OCI-M2 (cell line): ENCODE measurements around the gene CPA1.

Experiments used
- DNase-seq: peaks from one replicate; lab custom pipeline; 2025; ENCODE audit not compliant: unreplicated experiment; lab: John Stamatoyannopoulos, UW

The CPA1 gene

DNA sequence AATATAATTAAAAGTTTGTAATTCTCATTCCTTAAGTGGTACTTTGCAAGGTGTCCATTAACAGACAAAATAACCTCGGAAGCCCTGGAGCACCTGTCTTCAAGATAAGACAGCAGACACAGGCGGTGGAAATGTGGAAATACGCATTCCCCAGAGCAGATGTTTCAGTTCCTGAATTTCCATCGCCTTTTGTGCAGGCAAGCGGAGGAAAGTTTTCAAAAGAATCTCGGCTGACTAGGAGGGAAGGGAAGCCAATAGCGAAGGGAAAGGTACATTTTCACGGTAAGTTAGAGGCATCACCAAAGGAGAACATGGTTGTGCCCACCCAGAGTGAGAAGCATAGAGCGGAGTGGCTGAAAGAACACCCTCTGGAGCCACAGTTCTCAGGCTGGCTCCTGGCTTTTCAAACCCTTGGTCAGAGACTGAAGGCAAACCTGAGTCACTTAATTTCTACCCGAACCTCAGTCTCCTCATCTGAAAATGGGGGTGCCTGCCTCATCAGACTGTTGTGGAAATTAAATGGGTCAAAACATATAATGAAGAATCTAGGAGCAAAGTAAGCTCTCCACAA lies 13.6 kb downstream of the CPA1 start:
- DNase-seq: no peak

DNA sequence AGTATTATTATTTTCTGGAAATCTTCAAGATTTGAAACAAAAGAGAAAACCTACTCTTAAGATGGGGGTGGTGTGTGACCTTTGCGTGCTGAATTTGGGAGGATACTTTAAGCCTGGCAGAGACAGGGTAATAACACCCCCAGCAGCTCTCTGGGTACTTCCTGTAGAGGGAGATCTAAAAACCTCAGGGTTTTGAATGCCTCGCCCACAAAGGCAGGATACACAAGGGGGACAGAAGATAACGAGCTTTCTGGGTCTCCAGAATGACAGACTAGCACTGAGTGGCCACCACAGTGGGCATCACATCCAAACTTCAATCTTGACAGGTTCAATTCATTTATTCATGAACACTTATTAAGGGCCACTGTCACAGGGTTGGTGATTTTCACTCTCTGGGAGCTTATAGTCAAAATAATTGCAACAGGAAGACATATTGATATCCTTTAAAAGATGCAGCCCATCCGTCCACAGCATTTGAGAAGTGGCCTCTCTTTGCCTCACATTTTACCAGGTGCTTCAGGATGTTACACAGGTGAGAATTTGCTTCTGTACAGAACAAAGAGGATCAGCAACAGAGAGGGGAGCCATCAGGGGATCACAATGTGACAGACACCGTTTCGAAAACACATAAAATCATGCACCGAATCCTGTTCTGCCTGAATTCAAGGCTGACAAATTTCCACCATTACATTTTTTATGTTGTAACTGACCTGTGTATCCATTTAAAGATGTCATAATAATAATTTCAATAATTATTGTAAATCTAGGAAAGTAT lies 14.3 kb downstream of the CPA1 start:
- no peak for DNase-seq

DNA sequence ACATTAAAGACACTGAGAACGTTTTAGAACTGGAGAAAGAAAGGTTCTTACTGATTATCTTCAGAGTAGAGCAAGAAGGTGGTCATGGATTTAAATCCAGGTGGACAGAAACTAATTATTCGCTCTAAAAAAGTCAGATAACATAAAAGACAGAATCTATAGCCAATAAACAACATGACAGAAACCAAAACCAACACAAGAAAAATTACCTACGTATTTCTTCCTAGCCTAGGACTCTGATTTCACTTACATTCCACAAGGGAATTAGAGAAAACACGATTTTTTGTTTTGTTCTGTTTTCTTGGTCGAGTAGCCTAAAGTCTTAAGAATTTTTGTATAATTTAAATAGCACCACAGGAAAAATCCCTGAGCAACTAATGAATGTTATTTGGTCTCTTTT lies 15.1 kb downstream of the CPA1 start:
- no peak for DNase-seq

GRCh38 chr7:130396109-130396508 lies 15.8 kb downstream of the CPA1 start:
- DNase-seq: no peak

DNA sequence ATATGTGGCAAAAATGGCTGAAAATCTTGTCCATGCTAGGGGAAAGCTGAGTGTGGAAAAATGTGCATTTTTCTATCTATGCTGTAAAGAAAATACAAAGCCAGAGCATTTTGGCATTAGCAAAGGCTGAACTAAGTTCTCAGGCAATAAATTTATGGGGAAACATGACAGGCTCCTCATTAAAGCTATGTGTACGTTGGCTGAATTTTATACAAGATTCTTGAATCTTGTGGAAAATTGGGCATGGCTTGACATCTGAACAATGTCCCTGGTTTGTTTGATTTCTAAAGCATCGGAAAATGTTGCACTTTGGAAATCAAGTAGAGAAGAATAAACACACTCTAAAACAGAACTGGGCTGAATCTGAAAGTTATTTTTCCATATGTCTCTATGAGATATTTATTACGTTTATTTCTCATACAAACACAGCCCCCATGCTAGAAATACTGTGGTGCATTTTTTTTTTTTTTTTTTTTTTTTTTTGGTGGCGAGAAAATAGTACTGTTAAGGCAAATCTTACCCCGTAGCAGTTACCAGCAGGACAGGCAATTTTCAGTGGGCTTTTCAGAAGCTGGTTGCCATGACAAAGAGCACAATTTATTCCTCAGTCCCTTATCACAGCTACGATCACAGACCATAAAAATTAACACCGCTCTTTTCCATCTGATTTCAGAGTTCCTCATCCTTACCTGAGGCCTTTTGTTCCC lies 16.9 kb downstream of the CPA1 start:
- DNase-seq: no peak

GRCh38 chr7:130397758-130398073 lies 17.4 kb downstream of the CPA1 start:
- DNase-seq: no peak

DNA sequence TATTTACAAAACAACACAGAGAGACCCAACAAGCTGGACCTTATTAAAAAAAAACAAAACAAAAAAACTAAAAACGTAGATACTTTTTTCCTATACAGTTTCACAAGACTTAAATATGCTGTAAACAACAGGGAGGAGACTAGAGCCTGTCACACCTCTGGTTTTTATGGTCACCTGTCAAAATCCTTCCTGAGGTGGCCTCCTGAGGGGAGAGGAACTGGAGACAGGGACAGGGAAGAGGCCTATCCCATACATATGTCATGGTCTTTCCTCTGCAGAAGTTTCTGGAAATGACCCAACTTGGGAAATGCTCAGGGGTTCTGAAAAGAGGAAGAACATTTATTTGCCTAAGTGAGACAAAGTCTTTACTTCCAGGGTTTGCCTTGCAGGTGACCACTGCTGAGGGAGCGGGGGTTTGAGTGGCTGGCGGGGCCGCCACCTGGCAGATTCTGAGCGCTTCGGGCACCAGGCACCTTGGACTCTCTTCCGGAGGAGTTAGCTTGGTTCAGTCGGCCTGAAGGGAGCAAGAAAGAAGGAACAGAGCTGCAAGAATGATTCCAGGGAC lies 18.3 kb downstream of the CPA1 start:
- DNase-seq: no peak

GRCh38 chr7:130400120-130400572 lies 19.9 kb downstream of the CPA1 start:
- DNase-seq: no peak

DNA sequence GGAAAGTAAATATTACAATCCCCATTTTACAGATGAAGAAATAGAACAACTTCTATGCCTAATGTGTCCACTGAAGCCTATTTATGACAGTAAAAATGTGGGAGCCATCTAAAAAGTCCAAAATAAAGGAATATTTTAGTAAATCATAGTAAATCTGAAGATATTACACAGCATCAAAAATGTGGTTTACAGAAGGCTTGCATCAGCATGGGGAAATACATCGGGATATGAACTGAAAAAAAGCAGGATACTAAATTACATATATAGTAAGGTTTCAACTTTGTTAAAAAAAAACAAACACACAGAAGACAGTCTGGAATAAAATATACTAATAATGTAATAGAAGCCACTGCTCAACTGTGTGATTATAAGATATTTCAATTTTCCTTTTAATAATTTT lies 20.8 kb downstream of the CPA1 start:
- no peak for DNase-seq

DNA sequence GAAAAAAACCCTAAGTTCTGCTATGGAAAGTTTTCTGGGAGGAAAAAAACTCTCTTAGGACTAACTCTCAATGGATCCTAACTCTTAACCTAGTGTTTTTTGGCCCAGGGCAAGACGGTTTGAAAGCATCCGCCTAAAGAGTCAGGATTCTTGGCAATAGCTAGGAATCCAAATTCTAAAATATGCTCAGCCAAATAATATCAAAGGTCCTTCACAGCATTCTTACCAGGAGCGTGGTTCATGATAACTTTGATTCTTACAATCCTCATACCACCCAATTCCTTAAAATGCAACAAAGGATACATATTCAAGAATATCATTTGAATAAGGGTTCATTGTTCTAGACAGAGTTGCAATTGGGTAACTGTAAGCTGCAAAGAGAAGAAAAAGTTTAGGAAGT lies 21.3 kb downstream of the CPA1 start:
- no peak for DNase-seq

- DNase-seq: no peak
These were observed 24.7 kb downstream of the CPA1 start for GRCh38 chr7:130405003-130405402.

DNA sequence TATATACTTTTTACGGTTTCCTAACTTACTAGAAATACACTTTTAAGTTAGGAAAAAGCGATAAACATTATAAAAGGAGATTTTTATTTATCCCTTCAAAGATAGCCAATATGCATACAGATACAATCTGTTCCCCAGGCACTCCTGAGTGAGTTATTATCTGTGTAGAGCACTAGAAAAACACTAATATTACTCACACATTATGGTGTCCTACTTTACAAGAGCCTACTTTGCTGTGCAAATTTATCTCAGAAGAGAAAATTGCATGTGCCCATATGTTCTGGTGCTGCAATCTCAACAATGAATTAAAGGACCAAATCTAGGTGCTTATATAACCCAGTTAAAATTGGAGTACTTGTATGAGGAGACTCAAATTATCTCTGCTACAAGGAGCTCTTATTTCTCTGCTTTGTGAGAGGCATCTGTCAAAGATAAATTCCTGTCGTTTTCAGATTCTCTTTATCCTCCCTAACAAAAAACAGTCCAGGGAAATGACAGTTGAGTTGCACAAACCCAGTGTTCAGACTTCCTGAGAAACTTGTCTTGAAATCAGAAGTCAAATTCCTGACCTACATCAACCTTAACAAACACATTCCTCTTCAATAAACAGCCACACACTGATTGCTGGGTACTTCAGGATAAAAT lies 28.9 kb downstream of the CPA1 start:
- DNase-seq: no peak

DNA sequence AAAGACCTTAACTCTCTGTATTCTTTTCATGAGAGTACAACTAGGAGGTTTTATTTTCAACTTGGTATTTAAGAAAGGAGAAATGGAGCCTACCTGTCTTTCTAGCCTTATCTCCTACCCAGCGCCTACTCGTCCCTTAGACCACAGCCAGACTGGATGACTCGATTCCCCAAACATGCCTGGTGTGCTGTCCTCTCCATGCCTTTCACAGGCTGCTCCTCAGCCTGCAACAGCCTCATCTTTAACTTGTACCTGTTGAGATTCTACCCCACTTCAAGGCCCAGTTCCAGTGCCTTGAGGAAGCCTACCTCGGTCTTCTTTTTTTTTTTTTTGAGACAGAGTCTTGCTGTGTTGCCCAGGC lies 29.4 kb downstream of the CPA1 start:
- no peak for DNase-seq

DNA sequence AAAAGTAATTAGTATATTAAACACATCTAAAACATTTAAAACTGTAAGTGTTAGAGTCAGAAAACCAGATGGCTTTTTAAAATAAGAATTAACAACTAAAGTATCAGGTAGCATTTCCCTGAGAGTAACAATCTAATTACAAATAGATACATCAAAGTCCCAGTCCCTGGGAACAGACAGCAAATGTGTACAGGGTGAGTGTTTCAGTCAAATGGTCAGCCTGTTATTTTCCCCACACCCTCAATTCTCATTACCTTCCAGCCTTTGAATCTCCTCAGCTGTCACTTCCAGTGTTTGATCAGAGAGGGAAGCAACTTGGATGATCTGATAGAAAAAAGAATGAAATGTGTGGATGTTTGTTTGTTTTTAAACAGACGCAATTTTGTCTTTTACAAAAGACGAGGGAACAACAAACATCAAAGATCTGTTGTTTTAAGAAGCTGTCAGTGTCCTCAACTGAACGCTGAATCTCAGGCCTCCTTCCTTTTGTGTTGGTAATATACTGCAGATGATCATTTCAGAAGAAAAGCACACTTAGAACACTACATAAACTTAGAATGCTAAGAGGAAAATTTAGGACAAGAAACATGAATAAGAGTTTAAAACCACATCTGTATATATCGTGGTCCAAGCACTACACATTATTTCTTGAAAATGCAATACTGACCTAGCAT lies 30.7 kb downstream of the CPA1 start:
- no peak for DNase-seq

DNA sequence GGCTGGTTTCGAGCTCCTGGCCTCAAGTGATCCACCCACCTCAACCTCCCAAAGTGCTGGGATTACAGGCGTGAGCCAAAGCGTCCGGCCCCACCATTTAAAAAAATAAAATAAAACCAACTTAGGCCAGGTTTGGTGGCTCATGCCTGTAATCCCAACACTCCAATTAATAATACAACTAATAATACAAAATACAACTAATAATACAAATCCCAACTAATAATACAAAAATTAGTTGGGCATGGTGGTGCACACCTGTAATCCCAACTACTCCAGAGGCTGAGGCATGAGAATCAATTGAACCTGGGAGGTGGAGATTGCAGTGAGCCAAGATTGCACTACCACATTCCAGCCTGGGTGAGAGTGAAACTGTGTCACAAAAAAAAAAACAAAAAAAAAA lies 32.9 kb downstream of the CPA1 start:
- DNase-seq: no peak

DNA sequence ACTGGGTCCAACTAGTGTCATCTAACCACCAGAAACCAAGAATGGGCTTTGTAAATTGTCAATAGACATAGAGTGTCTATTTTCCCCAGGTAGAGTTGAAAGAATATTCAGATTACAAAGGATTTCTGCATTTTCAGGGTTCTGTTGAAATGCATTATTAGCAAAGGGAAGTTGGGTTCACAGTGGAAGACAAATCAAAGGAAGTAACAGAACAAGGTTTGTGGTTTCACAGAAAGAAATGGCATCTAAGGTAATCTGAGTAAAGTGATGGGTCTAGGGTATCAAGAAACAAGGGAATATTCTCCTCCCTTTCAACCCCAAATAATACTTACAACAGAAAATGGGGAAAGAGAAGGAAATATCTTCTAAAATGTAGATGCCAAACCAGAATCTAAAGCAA lies 34.7 kb downstream of the CPA1 start:
- DNase-seq: no peak

GRCh38 chr7:130417213-130417612 lies 36.9 kb downstream of the CPA1 start:
- no peak for DNase-seq

DNA sequence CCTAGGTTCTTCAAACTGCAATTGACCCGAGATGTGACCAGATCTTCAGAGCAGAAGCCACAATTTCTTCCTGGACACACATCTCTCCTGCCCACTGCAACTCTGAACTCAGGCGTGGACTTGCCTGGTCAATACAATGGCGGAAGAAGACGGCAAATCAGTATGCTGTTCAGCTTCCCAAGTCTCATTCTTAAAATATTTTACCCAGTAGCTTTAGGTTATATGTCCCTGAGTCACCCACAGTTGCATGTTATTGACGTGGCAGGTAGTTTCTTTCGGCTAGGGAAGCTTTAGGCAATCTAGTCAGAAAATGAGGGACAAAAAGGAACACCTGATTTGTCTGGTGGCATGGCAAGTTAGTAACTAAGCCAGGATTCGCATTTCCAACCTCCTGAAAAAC lies 38.0 kb downstream of the CPA1 start:
- no peak for DNase-seq

DNA sequence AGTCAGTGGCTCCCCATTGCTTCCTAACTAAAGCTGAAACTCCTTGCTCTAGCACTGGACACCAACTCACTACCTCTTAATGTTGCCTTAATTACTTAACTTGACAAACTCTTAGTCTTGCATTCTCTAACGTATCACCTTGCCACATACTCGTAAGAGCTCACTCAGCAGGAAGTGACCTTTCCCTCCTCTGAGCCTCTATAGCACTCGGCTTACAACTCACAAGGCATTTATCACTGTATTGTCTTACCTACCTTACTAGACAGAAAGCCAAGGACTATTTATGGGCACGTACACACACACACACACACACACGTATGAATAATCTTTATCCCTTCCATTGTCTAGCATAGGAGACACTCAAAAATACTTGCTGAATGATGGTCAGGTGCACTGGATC lies 39.4 kb downstream of the CPA1 start:
- DNase-seq: no peak

- DNase-seq: no peak
These were observed 40.8 kb downstream of the CPA1 start for GRCh38 chr7:130420943-130421578.

DNA sequence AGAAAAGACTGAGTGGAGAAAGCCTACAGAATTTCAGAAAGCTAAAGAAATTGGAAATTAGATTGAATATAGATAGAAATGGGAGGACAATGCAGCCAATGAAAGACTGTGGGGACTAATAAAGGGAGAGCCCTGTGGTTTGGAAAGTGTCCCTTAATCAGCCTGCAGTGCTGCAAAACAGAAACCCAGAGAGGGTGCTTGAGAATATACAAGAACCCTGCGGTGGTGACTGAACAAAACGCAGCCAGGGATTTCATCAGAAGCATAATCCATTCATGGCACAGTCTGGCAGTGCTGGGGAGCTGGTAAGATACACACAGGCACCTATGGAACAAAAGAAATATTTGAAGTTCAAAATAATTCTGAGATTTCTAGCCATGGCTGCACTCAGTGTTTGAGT lies 41.4 kb downstream of the CPA1 start:
- no peak for DNase-seq
